SW 1271 (cell line): ENCODE data around the gene KRTAP10-10.
"Not testable (repeated sequence)": the region's sequence is repeated elsewhere in the genome, so short reads cannot be mapped to it uniquely, and the experiment has no call there.

ENCODE experiments used
- DNase-seq, 2 experiments: peaks; one replicate each; lab custom pipeline; 2025; lab: John Stamatoyannopoulos, UW

The KRTAP10-10 gene

DNA sequence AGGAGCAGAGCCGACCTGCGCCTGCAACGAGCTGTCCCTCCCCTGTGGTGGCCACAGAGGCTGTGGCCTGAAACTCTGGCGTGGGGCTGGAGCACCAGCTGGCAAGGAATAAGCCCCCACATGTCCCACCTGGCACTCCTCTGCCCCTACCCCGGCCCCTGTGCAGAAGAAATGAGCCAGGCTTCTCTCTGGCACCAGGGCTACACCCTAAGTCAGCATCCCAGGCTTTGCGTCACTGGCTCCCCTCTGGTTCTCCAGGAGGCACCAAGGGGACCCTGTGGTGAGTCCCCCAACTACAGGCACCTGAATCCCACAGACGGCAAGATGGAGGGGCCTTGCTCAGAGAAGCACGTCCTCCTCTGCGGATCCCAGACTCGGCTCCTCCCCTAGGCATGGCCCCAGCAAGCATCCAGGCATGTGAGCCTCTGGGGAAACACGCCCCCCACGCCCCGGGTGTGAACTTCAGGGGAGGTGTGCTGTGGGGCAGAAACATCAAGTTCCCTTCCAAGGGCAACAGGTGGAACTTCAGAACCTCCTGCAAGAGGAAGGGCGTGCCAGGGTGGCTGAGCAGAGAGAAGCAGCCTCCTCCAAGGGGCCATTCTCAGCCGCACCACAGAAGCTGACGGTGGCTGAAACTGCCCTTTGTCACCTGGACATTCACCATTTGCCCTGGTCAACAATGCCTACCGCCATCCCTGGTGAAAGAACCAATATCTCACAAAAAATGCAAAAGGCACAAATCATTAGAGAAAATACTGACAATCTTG is 33.9 kb upstream of the KRTAP10-10 start:
- DNase-seq, result no peak

DNA sequence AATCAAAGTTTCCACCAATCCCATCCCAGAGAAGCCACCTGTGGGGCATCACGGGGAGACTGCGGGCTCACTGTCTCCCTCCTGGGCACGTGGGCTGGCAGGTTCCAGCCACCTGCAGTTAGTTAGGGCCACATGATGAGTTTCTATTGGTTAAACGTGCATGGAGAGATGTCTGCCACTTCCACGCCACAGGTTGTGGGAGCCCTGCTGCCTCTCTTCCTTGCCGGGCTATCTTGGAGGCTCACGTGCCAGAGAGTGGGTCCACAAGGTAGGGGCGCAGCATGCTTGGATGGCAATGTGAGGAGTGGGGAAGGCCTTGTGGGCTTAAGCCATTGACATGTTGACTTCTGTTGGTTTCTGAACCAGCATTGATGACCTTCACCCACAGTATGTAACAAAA is 33.2 kb upstream of the KRTAP10-10 start:
- DNase-seq, result no peak

DNA sequence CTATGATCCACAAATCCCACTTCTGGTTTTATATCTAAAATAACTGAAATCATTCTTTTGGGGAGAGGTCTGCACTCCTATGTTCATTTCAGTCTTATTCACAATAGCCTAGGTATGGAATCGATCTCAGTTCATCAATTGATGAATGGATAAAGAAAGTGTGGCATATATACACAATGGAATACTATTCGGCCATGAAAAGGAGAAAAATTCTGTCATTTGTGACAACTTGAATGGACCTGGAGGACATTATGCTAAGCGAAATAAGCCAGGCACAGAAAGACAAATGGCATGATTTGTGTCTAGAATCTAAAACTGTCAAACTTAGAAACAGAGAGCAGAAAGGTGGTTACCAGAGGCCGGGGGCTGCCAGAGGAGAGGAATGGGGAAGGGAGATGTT is 30.7 kb upstream of the KRTAP10-10 start:
- no peak for DNase-seq

DNA sequence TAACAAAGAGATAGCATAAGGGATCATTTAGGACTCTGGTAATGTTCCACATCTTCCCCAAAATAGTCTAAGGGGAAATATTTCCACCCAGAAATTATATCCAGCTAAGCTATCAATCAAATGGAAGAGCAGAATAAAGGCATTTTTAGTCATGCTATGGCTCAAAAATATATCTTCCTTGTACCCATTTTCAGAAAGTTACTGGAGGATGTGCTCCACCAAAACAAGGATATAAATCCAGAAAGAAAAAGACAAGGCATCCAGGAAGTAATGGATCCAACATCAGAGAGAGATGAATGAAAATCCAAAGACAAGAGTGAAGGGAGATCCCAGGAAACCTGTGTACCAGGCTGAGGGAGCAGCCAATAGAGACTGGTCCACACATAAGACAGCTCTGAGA is 28.0 kb upstream of the KRTAP10-10 start:
- no peak for DNase-seq

DNA sequence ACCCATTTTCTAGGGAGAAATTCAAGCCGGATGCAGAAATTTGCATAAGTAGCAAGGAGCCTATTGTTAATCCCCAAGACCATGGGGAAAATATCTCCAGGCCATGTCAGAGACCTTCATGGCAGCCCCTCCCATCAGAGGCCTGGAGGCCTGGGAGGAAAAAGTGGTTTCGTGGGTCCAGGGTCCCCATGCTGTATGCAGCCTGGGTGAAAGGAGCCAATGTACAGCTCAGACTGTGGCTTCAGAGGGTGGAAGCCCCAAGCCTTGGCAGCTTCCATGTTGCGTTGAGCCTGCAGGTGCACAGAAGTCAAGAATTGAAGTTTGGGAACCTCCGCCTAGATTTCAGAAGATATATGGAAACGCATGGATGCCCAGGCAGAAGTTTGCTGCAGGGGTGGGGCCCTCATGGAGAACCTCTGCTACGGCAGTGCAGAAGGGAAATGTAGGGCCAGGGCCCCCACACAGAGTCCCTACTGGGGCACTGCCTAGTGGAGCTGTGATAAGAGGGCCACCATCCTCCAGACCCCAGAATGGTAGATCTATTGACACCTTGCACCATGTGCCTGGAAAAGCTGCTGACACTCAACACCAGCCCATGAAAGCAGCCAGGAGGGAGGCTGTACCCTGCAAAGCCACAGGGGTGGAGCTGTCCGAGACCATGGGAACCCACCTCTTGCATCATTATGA is 26.9 kb upstream of the KRTAP10-10 start:
- DNase-seq, result not testable (repeated sequence)

DNA sequence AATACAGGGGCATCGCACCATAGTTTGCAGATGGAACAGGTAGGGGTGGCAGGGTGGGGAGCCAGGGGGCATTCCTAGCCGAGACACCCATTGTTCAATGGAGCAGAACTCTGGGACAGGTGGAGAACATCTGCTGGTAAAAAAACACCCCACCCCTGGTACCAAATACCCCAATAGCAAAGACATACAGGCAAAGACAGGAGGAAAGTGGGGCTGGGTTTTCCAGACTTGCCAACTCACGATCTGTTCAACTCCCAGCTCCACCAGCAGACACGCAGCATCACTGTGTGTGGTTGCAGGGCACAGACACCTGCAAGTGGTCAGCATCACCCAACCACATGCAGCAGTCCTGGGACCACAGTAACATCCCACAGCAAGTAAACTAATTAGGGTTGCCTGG is 25.6 kb upstream of the KRTAP10-10 start:
- no peak for DNase-seq

DNA sequence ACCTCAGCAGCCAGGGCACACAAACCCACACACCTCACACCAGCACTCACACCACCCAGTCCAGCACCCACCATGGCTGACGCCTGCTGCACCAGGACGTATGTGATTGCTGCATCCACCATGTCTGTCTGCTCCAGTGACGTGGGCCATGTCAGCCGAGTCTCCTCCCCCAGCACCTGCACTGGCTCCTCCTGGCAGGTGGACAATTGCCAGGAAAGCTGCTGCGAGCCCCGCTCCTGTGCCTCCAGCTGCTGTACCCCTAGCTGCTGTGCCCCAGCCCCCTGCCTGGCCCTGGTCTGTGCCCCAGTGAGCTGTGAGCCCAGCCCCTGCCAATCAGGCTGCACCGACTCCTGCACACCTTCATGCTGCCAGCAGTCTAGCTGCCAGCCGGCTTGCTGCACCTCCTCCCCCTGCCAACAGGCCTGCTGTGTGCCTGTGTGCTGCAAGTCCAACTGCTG is 25.1 kb upstream of the KRTAP10-10 start, which contains the start of gene KRTAP10-8:
Gene KRTAP10-8, plus strand, starts transcription at position 51 of the 458 bp plus-strand sequence. Its CDS starts 22 bp downstream, at position 73.
- DNase-seq, result no peak

DNA sequence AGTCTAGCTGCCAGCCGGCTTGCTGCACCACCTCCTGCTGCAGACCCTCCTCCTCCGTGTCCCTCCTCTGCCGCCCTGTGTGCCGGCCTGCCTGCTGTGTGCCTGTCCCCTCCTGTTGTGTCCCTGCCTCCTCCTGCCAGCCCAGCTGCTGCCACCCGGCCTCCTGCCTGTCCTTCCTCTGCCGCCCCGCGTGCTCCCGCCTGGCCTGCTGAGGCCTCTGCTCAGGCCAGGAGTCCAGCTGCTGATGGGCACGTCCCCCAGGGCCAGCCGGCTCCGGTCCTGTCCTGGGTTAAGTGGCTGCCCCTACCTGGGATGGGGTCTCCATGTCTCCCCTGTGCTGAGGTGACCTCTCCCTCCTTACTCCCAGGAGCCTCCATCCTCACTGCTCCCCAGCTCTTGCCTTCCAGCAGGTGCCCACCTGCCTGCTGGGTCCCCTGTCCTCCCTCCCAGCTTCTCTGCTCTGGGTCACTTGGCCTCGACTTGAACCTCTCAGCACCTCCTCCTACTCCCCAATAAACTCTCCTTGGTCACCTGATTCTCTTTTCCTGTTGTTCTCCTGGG is 24.4 kb upstream of the KRTAP10-10 start:
- DNase-seq, result no peak

DNA sequence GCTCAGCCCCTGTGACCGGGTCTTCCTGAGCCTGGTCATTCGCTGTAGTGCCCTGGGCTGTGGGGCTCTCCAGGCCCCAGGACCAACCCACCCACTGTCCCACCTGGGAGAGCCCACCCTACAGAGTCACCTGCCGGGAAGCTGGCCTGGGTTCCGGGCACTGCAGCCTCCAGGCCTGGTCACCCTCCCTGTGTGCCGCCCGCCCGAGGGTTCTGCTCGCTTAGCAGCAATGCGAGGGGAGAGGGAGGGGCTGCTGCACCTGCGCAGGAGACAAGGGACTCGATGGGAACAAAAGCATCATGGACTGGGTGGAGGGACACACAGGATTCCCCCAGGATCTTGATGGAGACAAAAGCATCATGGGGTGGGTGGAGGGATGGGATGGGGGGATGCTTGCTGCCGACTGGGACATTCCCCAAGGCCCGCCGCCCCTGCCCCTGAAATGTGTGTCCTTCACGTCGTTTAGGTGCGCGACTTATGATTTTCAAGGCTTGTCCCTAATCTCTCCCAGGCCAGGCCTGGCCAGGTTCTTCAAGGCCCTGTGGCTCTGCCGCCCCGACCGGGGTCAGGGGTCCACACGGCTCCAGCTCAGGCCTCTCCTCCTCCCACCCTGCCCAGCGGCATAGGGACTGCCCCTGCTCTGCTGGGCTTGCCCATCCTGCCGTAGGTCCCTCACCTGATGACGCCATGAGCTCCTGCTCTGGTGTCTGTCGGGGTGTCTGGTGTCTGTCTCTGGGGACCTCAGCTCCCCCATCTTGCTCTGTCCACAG is 23.6 kb upstream of the KRTAP10-10 start:
- no peak for DNase-seq

DNA sequence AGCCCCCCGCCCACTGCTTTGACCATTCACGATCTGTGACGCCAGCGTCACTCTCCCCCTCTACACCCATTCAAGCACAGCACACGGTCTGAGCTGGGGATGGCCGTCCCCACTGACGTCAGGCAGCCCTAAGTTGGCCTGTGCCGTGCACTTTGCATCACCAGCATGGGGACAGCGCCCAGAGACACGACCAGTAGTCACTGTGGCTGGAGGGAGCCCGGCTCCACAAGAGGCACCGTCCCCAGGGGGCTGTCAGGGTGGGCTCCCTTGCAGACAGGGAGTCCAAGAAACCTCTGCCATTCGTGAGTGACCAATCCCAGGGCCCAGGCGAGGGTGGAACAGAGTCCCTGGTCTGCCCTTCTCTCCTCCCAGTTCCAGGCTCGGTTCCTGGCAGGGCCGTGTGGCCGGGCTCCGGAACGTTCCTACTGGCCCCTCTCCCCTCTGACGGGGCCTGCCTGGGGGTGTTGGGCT is 23.0 kb upstream of the KRTAP10-10 start:
- DNase-seq, result no peak

DNA sequence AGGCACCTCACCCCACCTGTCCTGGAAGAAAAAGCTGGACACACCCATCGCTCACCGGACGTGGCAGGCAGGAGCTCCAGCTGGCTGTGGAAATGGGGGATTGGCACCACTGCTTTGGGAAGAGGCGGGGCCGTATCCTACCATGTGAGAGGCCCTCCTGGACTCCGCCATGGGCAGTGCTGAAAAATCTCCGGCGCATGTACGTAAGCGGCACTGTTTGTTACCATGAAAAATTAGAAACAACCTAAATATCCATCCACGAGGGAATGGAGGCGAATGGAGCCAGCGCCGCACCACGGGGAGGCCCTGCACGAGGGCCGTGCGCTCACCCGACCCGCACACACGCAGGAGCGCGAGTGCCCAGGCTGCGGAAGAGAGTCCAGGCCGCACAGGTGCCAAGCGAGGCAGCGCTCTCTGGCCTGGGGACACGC is 22.2 kb upstream of the KRTAP10-10 start:
- DNase-seq, result no peak

DNA sequence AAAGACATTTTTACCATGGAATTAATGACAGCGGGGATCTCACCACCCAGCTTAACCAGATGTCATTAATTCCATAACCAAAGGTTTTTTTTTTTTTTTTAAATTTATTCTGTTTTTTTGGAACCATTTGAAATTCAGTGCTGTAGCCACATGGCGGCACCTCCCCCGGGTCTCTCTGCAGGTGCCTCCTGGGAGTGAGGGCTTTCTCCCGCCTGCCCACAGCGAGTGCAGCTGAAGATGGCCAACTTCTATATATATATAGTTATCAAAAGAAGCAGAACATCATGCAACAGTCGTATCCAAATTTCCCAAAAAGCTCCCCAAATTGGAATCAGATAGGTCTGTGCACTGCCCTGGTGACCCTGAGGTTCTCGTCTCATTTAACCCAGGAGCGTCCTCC is 21.7 kb upstream of the KRTAP10-10 start:
- DNase-seq, result no peak

DNA sequence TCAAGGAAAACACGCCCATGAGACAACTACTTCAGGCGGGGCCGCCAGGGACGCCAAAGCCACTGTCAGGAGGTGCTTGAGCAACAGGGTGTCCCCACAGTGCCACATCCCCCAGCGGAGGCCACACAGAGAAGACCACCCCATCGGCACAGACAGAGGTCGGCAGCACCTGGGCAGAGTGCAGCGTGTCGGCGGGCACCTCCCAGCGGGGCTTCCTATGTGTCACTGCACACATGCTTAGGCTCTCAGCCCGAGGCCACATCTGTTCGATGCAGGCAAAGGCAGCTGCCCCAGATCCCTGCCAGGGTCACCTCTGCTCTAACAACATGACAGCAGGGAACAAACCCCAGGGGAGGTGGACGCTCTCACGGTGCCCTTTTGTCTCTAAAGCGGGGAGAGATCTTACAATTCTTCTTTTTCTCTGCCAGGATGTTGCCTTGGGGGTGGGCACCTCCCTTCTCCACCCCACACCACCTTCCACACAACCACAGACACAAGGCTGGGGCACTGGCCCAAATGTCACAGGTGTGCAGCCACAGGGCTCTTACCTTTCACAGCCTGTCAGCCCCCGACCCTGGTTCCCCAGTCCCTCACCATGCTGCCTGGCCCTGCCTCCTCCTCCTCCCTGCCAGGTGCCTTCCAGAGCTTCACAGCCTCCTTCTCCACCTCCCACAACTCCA is 21.1 kb upstream of the KRTAP10-10 start:
- DNase-seq, result no peak

DNA sequence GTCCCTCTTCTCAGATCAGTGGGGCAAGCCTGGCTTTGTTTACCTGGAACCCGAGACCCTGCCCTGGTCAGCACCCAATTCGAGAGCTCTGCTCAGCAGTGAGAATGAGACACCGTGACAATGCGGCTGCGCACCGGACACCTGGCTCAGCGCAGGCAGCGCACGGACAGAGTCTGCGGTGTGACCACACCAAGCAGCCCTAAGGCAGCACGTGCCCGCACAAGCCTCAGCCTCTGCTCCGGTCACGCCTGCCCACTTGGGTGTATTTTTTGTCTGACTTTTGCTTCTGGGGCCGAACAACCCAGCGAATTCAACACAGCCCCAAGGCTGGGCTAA is 20.6 kb upstream of the KRTAP10-10 start:
- no peak for DNase-seq

DNA sequence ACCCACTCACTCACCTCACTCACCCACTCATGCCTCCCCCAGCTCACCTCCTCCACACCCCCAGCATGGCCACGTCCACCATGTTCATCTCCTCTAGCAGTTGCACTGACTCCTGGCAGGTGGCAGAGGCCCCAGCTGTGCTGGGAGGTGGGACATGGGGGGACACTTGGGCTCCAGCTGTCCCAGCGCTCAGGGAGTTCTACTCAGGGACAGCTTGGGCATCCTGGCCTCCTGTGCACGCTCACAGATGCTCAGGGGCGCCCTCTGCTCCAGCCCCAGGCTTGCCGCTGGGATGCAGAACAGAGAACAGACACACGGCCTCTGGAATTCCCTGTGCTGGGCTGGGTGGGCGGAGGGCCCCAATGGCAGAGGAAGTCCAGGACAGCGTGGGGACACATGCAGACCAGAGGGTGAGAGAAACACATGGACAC is 20.1 kb upstream of the KRTAP10-10 start:
- no peak for DNase-seq

DNA sequence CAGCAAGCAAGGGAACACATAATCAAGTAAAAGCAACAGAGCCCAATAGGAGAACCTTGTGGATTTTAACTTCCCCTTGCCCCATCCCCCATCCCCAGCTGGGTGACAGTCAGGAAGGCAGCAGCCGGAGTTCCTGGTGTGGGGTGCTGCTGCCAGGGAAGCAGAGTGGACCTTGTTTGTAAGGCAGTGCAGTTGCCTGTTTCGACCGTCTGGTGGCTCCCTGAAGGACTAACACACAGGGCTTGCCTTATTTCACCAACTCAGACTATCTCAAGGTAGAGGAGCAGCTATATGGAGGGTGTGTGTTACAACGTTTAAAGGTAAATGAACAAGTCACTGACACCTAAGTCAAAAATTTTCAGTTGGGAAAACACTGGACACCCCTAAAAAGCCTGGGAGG is 18.7 kb upstream of the KRTAP10-10 start:
- DNase-seq, result no peak

DNA sequence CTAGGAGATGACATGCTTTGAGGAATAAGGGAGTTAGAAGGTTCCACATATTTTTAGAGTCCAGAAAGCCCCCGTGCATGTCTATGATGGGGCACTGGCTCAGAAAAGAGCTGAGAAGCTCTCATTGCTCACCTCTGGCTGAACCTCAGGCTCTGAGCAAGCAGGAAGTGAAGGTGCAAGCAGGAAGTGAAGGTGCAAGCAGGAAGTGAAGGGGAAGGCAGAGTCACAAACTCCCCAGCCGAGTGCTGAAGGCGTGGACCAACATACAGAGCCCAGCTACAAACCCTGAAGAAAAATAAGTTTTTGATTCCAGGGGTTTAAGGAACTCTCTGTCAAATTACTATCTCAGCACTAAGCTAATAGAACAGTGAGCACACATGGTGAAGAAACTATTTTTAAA is 18.2 kb upstream of the KRTAP10-10 start:
- DNase-seq, result no peak

DNA sequence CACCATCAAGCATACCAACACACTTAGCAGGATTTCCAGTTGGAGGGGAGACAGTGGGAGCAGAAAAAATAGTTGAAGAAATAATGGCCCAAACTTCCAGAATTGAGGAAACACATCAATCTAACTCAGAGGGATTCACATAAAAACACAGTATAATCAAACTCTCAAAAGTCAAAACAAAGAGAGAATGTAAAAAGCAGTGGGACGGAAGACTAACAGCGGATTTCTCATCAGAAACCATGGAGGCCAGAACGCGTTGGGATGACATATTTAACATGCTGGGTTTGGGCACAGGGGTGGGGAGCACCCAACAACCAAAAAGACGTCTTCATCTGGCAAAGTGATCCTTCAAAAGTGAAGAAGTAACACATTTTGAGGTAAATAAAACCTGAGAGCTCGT is 17.3 kb upstream of the KRTAP10-10 start:
- DNase-seq, result no peak

DNA sequence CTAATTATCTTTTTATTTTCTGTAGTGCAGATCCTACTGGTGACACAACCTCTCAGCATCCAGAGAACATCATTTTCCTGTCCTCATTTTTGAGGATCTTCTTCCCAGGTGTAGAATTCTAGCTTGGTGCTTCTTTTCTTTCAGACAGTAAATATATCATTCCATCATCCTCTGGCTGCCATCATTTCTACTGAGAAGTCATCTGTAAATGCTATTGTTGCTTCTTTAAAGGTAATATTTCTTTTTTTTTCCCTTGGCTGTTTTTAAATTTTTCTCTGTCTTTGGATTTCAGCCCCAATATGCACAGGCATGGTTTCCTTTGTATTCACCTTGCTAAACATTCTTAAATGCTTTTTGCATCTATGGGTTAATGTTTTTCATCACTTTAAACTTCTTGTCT is 13.6 kb upstream of the KRTAP10-10 start:
- DNase-seq, result no peak

DNA sequence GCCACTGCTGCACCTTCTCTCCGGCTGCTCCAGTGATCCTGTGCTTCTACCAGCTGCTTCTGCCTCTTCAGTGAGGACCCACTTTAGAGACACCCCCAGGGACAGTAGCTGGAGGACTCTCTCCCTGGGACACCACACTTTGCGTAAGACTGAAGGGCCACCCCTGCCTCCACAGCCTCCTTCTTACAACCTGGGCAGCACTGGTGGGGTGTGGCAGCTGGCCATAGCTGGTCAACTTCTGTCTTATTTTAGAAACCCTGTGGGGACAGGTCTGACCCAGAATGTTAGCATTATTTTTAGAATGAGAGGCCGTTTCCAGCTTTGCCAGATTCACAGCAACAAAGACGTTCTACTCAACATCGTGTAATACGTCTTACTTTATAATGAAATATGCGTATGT is 11.4 kb upstream of the KRTAP10-10 start:
- no peak for DNase-seq

DNA sequence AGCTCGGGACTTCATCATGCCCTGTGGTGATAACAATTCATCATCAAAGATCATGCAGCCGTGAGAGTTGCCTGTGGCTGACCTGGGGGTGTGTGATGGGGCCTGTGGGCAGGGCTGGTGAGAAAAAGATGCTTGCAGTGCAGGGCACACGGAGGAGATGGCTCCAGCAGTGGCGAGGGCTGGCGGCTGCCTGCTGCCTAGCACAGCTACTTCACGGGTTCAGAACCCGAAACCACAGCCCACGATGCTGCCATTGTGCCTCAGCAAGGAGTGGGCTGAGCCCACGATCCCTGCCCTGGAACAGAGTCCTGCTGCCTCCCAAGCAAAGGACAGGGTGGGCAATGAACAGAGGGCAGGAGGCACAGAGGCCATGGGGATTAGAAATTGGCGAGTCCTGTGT is 10.9 kb upstream of the KRTAP10-10 start:
- DNase-seq, result no peak

DNA sequence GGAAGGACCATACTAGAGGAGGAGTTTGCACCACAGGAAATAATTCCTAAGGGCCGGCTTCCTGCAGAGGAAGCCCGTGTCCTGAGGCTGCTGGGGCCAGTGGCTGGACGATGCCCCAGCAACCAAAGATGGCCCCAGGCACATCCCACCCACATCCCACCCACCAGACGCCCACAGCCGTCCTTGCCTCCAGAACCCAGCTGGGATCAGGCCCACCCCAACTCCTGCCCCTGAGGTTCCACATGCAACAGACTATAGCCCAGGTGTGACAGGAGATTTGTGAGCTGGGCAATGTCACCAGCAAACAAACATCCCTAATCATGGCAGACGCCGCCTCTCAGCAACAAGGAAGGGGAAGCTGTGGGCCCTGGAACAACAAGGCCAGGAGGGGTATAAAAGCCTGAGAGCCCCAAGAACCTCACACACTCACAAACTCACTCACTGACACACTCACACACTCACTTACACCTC is 10.4 kb upstream of the KRTAP10-10 start, which contains the start of gene KRTAP10-9:
Gene KRTAP10-9, plus strand, starts transcription at position 421 of the 471 bp plus-strand sequence. CDS start 79 bp downstream, outside the sequence.
- DNase-seq, result no peak
